Measurements from ENCODE around the gene MANBA. TPM values are rescaled to one million over a fixed set of nuclear protein-coding genes. Genes with fewer than 3 reads are reported as not detected.
A peak's percentile ranks its signal among the peaks of the same experiment; 100 is the strongest.

Gene MANBA
- total RNA-seq, 6 experiments from 2014 or later = 31.2 to 57.9 (median 36.0) TPM

DNA sequence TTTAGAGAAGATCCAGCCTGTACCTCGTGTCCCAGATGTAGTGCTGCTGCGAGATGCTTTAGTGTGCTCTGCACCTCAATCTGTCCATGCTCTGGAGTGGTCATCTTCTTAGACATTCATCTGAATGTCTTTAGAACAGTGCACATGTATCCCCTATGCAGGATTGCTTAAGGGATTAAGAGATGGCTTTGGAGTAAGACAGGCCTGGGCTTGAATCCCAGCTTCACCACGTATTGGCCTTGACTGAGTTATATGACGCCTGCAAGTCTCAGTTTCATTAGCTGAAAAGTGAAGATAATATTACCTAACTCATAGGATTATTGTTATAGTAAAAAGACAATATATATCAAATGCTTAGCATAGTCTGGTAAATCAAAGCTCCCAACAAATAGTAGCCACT lies 161.3 kb downstream of the MANBA start:
- Mint-ChIP-seq H3K27me3 (ENCODE audit: insufficient read depth) (no peaks in the 10 kb centered on the region), H3K27ac (no peak overlapping the region), H3K4me1 (ENCODE audit: low read depth) (peaks cover 26% of the 10 kb centered on the region), H3K36me3 (ENCODE audit: low read depth) (peaks cover 48% of the 10 kb centered on the region), H3K9me3 (no peaks in the 10 kb centered on the region), H3K4me3 (no peak overlapping the region)
- no peak for DNase-seq
- TF ChIP-seq, protein P1, sequence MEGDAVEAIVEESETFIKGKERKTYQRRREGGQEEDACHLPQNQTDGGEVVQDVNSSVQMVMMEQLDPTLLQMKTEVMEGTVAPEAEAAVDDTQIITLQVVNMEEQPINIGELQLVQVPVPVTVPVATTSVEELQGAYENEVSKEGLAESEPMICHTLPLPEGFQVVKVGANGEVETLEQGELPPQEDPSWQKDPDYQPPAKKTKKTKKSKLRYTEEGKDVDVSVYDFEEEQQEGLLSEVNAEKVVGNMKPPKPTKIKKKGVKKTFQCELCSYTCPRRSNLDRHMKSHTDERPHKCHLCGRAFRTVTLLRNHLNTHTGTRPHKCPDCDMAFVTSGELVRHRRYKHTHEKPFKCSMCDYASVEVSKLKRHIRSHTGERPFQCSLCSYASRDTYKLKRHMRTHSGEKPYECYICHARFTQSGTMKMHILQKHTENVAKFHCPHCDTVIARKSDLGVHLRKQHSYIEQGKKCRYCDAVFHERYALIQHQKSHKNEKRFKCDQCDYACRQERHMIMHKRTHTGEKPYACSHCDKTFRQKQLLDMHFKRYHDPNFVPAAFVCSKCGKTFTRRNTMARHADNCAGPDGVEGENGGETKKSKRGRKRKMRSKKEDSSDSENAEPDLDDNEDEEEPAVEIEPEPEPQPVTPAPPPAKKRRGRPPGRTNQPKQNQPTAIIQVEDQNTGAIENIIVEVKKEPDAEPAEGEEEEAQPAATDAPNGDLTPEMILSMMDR (IDR thresholded peaks at IDR 0.05) = no peak

DNA sequence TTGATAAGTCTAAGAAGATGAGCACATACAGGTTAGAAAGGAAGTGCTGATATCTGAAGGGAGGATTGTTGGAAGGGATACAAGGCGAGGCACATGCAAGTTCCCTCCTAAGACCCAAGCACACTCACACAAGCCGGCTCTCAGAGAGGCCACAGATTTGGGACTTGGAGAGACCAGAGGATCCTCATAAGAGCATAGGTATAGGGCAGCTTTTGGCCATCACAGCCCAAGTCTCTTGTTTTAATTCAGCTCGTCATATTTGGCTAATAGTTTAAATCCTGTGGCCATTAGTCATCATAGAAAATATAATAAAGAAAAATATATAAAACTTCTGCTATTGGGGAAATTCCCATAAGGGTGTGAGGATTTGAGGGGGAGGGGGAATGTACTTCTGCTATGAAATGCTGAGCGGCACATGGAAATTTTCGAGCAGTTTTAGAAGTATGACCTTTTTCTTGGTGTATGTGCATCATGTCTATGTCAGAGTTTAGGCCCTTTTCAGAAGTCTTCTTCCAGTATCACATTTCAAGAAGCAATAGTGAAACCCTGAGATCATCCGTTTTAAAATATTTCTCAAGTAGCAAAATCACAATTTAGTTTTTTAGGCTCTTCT lies 161.9 kb downstream of the MANBA start:
- Mint-ChIP-seq H3K9me3 (no peaks in the 10 kb centered on the region), H3K4me1 (ENCODE audit: low read depth) (peaks cover 32% of the 10 kb centered on the region), H3K4me3 (no peak overlapping the region), H3K36me3 (ENCODE audit: low read depth) (peaks cover 48% of the 10 kb centered on the region), H3K27ac (peak overlapping the region; percentile 49; the same call in 1 of the 2 replicates), H3K27me3 (ENCODE audit: insufficient read depth) (no peaks in the 10 kb centered on the region)
- no peak for DNase-seq
- TF ChIP-seq, protein P1 (IDR thresholded peaks at IDR 0.05) = no peak

DNA sequence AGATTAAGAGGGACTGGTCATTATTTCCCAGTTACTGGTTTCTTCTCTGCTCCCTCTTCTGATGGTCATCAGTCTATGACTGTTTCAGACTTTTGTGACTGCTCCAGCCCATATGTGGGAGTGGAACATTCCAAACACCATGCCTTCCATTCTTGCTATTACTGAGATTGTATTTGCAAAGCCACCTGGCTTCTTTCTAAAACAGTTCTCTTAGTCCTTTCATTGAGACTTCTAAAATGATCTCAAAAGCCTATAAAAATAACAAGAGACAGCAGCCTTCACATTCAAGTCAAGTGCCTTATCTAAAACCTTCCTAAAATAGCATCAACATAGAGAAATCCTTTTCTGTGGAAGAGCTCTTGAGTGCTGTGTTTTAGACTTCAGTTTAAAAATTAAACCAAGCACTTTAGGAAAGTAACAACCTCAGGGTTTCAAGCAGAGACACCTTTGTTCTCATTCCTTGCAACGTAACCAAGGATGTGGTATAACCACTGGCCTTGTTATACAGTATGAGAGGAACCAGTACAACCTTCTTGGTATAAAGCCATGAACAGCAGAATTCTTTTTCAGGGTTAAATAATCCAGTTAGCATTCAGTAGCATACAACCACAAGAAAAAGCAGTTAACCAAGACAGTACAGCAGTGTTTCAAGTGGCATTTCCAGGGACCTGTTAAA lies 162.5 kb downstream of the MANBA start:
- Mint-ChIP-seq H3K4me1 (ENCODE audit: low read depth) (peaks cover 33% of the 10 kb centered on the region), H3K36me3 (ENCODE audit: low read depth) (peaks cover 48% of the 10 kb centered on the region), H3K4me3 (no peak overlapping the region), H3K27ac (peak overlapping the region; percentile 49; the same call in 1 of the 2 replicates), H3K27me3 (ENCODE audit: insufficient read depth) (no peaks in the 10 kb centered on the region), H3K9me3 (no peaks in the 10 kb centered on the region)
- TF ChIP-seq, protein P1 (IDR thresholded peaks at IDR 0.05) = no peak
- DNase-seq = peak; percentile 16

DNA sequence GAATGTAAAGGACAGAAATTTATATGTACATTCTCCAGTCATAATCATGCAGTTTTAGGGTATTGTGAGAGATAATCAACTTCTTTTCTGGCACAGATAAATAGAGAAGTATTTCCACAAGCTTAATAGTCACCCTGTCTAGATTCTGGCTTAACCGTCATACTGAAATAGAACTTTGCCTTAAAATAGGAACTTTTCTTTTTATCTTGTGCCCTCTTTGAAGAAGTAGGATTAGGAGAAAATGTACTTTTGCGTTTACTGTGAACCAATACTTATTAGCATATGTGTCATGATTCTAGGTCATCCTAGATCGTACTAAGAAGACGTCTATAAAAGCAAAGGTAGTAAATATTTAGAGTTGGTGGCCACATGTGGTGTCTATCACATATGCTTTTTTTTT lies 164.2 kb downstream of the MANBA start:
- H3K36me3 Mint-ChIP-seq (ENCODE audit: low read depth) = peaks cover 42% of the 10 kb centered on the region
- TF ChIP-seq, protein P1 (IDR thresholded peaks at IDR 0.05) = no peak
- DNase-seq = no peak
- no peaks in the 10 kb centered on the region for H3K27me3 Mint-ChIP-seq (ENCODE audit: insufficient read depth)
- H3K9me3 Mint-ChIP-seq = no peaks in the 10 kb centered on the region
- peaks cover 29% of the 10 kb centered on the region for H3K4me1 Mint-ChIP-seq (ENCODE audit: low read depth)
- no peak overlapping the region for H3K27ac Mint-ChIP-seq
- no peak overlapping the region for H3K4me3 Mint-ChIP-seq

DNA sequence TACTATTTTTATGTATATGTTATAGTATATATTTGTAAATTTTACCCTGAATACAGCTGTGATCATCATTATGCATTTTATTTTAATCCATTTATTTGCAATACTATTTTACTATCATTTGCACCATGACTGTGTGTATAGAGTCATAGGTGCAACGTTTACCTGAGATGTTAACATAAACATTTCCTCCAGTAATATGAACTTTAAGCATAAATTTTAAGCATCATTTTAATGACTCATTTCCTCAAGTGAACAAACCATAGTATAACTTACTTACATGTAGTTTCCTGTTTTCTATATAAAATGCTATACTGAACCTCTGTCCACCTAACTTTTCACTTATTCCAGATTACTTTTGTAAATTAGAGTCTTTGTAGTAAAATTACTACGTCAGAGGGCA lies 166.8 kb downstream of the MANBA start:
- no peaks in the 10 kb centered on the region for H3K27me3 Mint-ChIP-seq (ENCODE audit: insufficient read depth)
- H3K27ac Mint-ChIP-seq = no peak overlapping the region
- peaks cover 53% of the 10 kb centered on the region for H3K36me3 Mint-ChIP-seq (ENCODE audit: low read depth)
- peaks cover 25% of the 10 kb centered on the region for H3K4me1 Mint-ChIP-seq (ENCODE audit: low read depth)
- DNase-seq = no peak
- TF ChIP-seq, protein P1 (IDR thresholded peaks at IDR 0.05) = no peak
- H3K4me3 Mint-ChIP-seq = no peak overlapping the region
- no peaks in the 10 kb centered on the region for H3K9me3 Mint-ChIP-seq

Measured in HFFc6 (cell line).